HEK293 (cell line): ENCODE measurements around the gene ST6GALNAC6.

Experiments
- CTCF ChIA-PET: fragments of 350-600 bp; formaldehyde crosslinking; extraction: SDS; loops from one replicate; lab custom pipeline; 2021; ENCODE audit warnings: antibody characterized with exemption; lab: Yijun Ruan, JAX
- POLR2A ChIA-PET: fragments of 300-600 bp; formaldehyde crosslinking; extraction: SDS; loops from one replicate; lab custom pipeline; 2020; ENCODE audit warnings: antibody characterized with exemption, inconsistent platforms; lab: Yijun Ruan, JAX
- H3K27ac ChIP-seq: fragments of 200-500 bp; sonication (Bioruptor generic); 2 replicates; pipeline ENCODE4 v1.5.1; 2014; ENCODE audit warnings: low read depth, low read length, control low read depth, inconsistent platforms; ENCODE audit errors: extremely low read depth
- H3K36me3 ChIP-seq, 2 experiments: fragments of 200-500 bp in 1 of 2; sonication (Bioruptor generic) in 1 of 2; 1 replicate in 1 of 2; 2 replicates in 1 of 2; pipeline ENCODE4 v1.5.1; 2014 to 2017; ENCODE audit warnings: inconsistent platforms in 2 of 2, low read length in 2 of 2; ENCODE audit not compliant: control insufficient read depth in 2 of 2, insufficient read depth in 1 of 2
- H3K4me1 ChIP-seq: fragments of 200-500 bp; sonication (Bioruptor generic); 2 replicates; pipeline ENCODE4 v1.5.1; 2014; ENCODE audit warnings: mild to moderate bottlenecking, low read length, inconsistent platforms; ENCODE audit not compliant: control insufficient read depth, insufficient read depth
- H3K4me3 ChIP-seq: 2 replicates; pipeline ENCODE4 v1.5.1; 2011; ENCODE audit warnings: low read depth, mild to moderate bottlenecking, control low read depth, low read length, moderate library complexity
- H3K9me3 ChIP-seq: fragments of 200-500 bp; sonication (Bioruptor generic); 2 replicates; pipeline ENCODE4 v1.5.1; 2014; ENCODE audit warnings: low read depth, low read length, inconsistent platforms; ENCODE audit not compliant: control insufficient read depth, insufficient read depth
- ATF2 ChIP-seq: fragments of 450-650 bp; formaldehyde crosslinking; IDR thresholded peaks from 2 replicates; pipeline ENCODE4 v1.5.1; 2016; ENCODE audit warnings: missing biosample characterization, missing genetic modification characterization, low read depth
- SALL2 ChIP-seq: fragments of 450-650 bp; formaldehyde crosslinking; IDR thresholded peaks from 2 replicates; pipeline ENCODE4 v1.5.0; 2017; ENCODE audit warnings: missing biosample characterization, mild to moderate bottlenecking, missing genetic modification characterization, borderline replicate concordance
- SETDB1 ChIP-seq: IDR thresholded peaks from one replicate; pipeline ENCODE4 v1.6.1; 2017; ENCODE audit warnings: mild to moderate bottlenecking, low read length, moderate library complexity, mixed read lengths; ENCODE audit not compliant: insufficient read length
- ZBTB21 ChIP-seq: fragments of 450-650 bp; formaldehyde crosslinking; IDR thresholded peaks from 2 replicates; pipeline ENCODE4 v1.5.1; 2017; ENCODE audit warnings: missing biosample characterization, missing genetic modification characterization
- ZIC2 ChIP-seq: fragments of 450-650 bp; formaldehyde crosslinking; IDR thresholded peaks from 2 replicates; pipeline ENCODE4 v1.5.1; 2016; ENCODE audit warnings: missing biosample characterization, missing genetic modification characterization
- ZNF112 ChIP-seq: fragments of 450-650 bp; formaldehyde crosslinking; IDR thresholded peaks from 2 replicates; pipeline ENCODE4 v1.5.0; 2017; ENCODE audit warnings: missing biosample characterization, missing genetic modification characterization
- ZNF19 ChIP-seq: fragments of 450-650 bp; formaldehyde crosslinking; IDR thresholded peaks from 2 replicates; pipeline ENCODE4; 2016; ENCODE audit warnings: missing biosample characterization, missing genetic modification characterization, low read depth
- ZNF280C ChIP-seq: fragments of 450-650 bp; formaldehyde crosslinking; IDR thresholded peaks from 2 replicates; pipeline ENCODE4 v1.5.1; 2016; ENCODE audit warnings: missing biosample characterization, missing genetic modification characterization
- ZNF324 ChIP-seq: fragments of 450-650 bp; formaldehyde crosslinking; IDR thresholded peaks from 2 replicates; pipeline ENCODE4 v1.5.1; 2016; ENCODE audit warnings: missing biosample characterization, missing genetic modification characterization
- ZNF366 ChIP-seq: fragments of 450-650 bp; formaldehyde crosslinking; conservative IDR thresholded peaks from 2 replicates; pipeline ENCODE4 v1.5.1; 2016; ENCODE audit warnings: missing biosample characterization, missing genetic modification characterization
- ZNF529 ChIP-seq: fragments of 450-650 bp; formaldehyde crosslinking; IDR thresholded peaks from 2 replicates; pipeline ENCODE4 v1.5.1; 2017; ENCODE audit warnings: missing genetic modification characterization, missing biosample characterization; ENCODE audit not compliant: insufficient replicate concordance
- ZNF558 ChIP-seq: fragments of 450-650 bp; formaldehyde crosslinking; IDR thresholded peaks from 2 replicates; pipeline ENCODE4 v1.5.1; 2016; ENCODE audit warnings: missing biosample characterization, missing genetic modification characterization
- ZNF792 ChIP-seq: fragments of 450-650 bp; formaldehyde crosslinking; IDR thresholded peaks from 2 replicates; pipeline ENCODE4 v1.5.1; 2016; ENCODE audit warnings: missing biosample characterization, missing genetic modification characterization

ST6GALNAC6 gene

DNA sequence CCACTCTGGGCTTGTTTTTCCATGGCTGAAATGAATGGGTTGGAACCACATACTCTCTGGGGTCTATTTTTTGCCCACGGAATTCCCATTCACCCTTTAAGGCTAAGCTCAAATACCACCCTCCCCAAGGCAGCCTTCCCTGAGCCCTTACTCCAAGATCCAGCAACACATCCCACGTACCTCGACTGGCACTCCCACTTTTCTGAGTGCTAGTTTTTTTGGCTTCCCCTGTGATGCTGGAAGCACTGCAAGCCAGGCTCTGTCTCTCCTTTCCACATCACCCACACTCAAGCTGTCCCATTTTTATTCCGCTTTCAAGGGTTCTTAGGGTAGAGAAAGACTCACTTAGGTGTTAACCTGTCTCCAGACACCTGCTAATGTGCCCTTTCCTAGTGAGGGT, 6.0 kb downstream of the ST6GALNAC6 start:
- peaks cover 3 to 71% of the 10 kb centered on the region in 2 experiments; a peak in 2 of 3 replicates for H3K36me3 ChIP-seq

GRCh38 chr9:127892831-127893230, 6.6 kb downstream of the ST6GALNAC6 start:
- Histone ChIP-seq H3K27ac (no peak overlapping the region), H3K9me3 (no peaks in the 10 kb centered on the region), H3K4me1 (no peaks in the 10 kb centered on the region), H3K4me3 (no peak overlapping the region), H3K36me3 (peaks cover 3 to 73% of the 10 kb centered on the region in 2 experiments; a peak in 2 of 3 replicates)
- ChIA-PET POLR2A (no interaction called here), CTCF (interaction anchor here (1.6 kb wide), 1 partner anchor 23 kb away, joined by 10 read pairs; no protein-coding TSS in a partner anchor)
- TF ChIP-seq ATF2 (tag by site-specific recombination) (no peak), SETDB1 (peak; percentile 66)

More for the DNA sequence above, 6.0 kb downstream of the ST6GALNAC6 start:
- H3K27ac ChIP-seq, result no peak overlapping the region
- H3K9me3 ChIP-seq, result no peaks in the 10 kb centered on the region
- POLR2A ChIA-PET, result interaction anchor here (0.7 kb wide), 1 partner anchor 11 kb away, joined by 3 read pairs; no protein-coding TSS in a partner anchor
- no peak overlapping the region for H3K4me3 ChIP-seq
- TF ChIP-seq ATF2 (tag by site-specific recombination), result no peak
- TF ChIP-seq ZNF366 (tag by site-specific recombination), result no peak
- TF ChIP-seq, all 188 proteins: peak for 0
- H3K4me1 ChIP-seq, result no peaks in the 10 kb centered on the region
- CTCF ChIA-PET, result interaction anchor here (1.6 kb wide), 1 partner anchor 24 kb away, joined by 10 read pairs; no protein-coding TSS in a partner anchor

GRCh38 chr9:127890053-127890452, 9.3 kb downstream of the ST6GALNAC6 start:
- ChIA-PET CTCF (interaction anchor here (0.6 kb wide), 2 partner anchors 62 to 117 kb away, joined by 3 to 5 read pairs; no protein-coding TSS in a partner anchor), POLR2A (interaction anchor here (1.1 to 1.2 kb wide), 2 partner anchors 8 to 13 kb away, joined by 4 read pairs; no protein-coding TSS in a partner anchor)
- TF ChIP-seq ZBTB21 (tag by site-specific recombination) (no peak), ZNF324 (tag by site-specific recombination) (no peak), SALL2 (tag by site-specific recombination) (no peak), ZIC2 (tag by site-specific recombination) (peak; percentile 69), ZNF366 (tag by site-specific recombination) (no peak), ZNF19 (tag by site-specific recombination) (no peak)
- H3K4me3 ChIP-seq, result no peak overlapping the region
- no peaks in the 10 kb centered on the region for H3K9me3 ChIP-seq
- H3K4me1 ChIP-seq, result no peaks in the 10 kb centered on the region
- peaks cover 7 to 72% of the 10 kb centered on the region in 2 experiments for H3K36me3 ChIP-seq
- H3K27ac ChIP-seq, result no peak overlapping the region

- no peak overlapping the region for H3K27ac ChIP-seq
- no peaks in the 10 kb centered on the region for H3K4me1 ChIP-seq
- H3K9me3 ChIP-seq, result no peaks in the 10 kb centered on the region
- TF ChIP-seq ZNF280C (tag by site-specific recombination) (no peak), ZNF558 (tag by site-specific recombination) (no peak), ZNF529 (no peak), ZBTB21 (tag by site-specific recombination) (no peak), ZNF792 (tag by site-specific recombination) (no peak), ZNF112 (no peak)
- TF ChIP-seq, all 188 proteins: peak for 0
- Histone ChIP-seq H3K4me3 (no peak overlapping the region), H3K36me3 (peaks cover 7 to 50% of the 10 kb centered on the region in 2 experiments)
- ChIA-PET POLR2A (interaction anchor here (1.7 kb wide), 1 partner anchor 9 kb away, joined by 6 read pairs; no protein-coding TSS in a partner anchor), CTCF (interaction anchor here (1.2 kb wide), 1 partner anchor 19 kb away, joined by 4 read pairs; no protein-coding TSS in a partner anchor)
Observed at GRCh38 chr9:127887792-127888191, 11.6 kb downstream of the ST6GALNAC6 start.
